Neuronal stem cell (in vitro differentiated cells): ENCODE results near the gene ADAM8.

Source experiments
- DNase-seq: peaks from one replicate; pipeline ENCODE4 v3.0.0-alpha.2; 2013; ENCODE audit warnings: low spot score
- H2AFZ ChIP-seq: one replicate; pipeline ENCODE4 v1.6.1; 2013; ENCODE audit warnings: mild to moderate bottlenecking, low read length, inconsistent platforms
- H2AK5ac ChIP-seq: 2 replicates; pipeline ENCODE4 v1.6.1; 2013; ENCODE audit warnings: low read depth, mild to moderate bottlenecking, inconsistent platforms, low read length, moderate library complexity, mixed read lengths
- H2BK120ac ChIP-seq: 2 replicates; pipeline ENCODE4 v1.6.1; 2013; ENCODE audit warnings: low read depth, mild to moderate bottlenecking, inconsistent platforms, low read length, moderate library complexity, mixed read lengths
- H2BK12ac ChIP-seq: one replicate; pipeline ENCODE4 v1.6.1; 2013; ENCODE audit warnings: low read length, inconsistent platforms
- H2BK15ac ChIP-seq: 2 replicates; pipeline ENCODE4 v1.6.1; 2013; ENCODE audit warnings: mild to moderate bottlenecking, low read length, inconsistent platforms, mixed read lengths
- H2BK5ac ChIP-seq: one replicate; pipeline ENCODE4 v1.6.1; 2013; ENCODE audit warnings: inconsistent platforms, mild to moderate bottlenecking, low read length, moderate library complexity
- H3K14ac ChIP-seq: one replicate; pipeline ENCODE4 v1.6.1; 2013; ENCODE audit warnings: low read length, inconsistent platforms
- H3K18ac ChIP-seq: 2 replicates; pipeline ENCODE4 v1.6.1; 2013; ENCODE audit warnings: low read length, inconsistent platforms
- H3K23ac ChIP-seq: 2 replicates; pipeline ENCODE4 v1.6.1; 2013; ENCODE audit warnings: low read depth, mild to moderate bottlenecking, mixed read lengths, low read length, inconsistent platforms; ENCODE audit not compliant: poor library complexity
- H3K27ac ChIP-seq: replicated peaks from 3 replicates; pipeline ENCODE4 v1.5.1; 2013; ENCODE audit warnings: low read length, inconsistent platforms
- H3K27me3 ChIP-seq, 3 experiments: 2 replicates each; pipeline ENCODE4 v1.6.1; 2013; ENCODE audit warnings: low read length in 3 of 3, mild to moderate bottlenecking in 2 of 3, inconsistent platforms in 1 of 3, low read depth in 1 of 3, mixed read lengths in 1 of 3, moderate library complexity in 1 of 3; ENCODE audit not compliant: control insufficient read depth in 3 of 3, insufficient read depth in 3 of 3
- H3K36me3 ChIP-seq, 2 donors: replicated peaks in 1 of 2; 2 replicates each; pipeline ENCODE4 v1.6.1; 2013; ENCODE audit warnings: low read length in 2 of 2; ENCODE audit not compliant: control insufficient read depth in 2 of 2, insufficient read depth in 2 of 2
- H3K4ac ChIP-seq: 2 replicates; pipeline ENCODE4 v1.6.1; 2013; ENCODE audit warnings: inconsistent platforms, mild to moderate bottlenecking, low read length, moderate library complexity
- H3K4me1 ChIP-seq, 2 donors: 1 replicate in 1 of 2; 2 replicates in 1 of 2; pipeline ENCODE4 v1.6.1; 2013; ENCODE audit warnings: low read length in 2 of 2, low read depth in 1 of 2; ENCODE audit not compliant: control insufficient read depth in 2 of 2, insufficient read depth in 1 of 2
- H3K4me2 ChIP-seq: one replicate; pipeline ENCODE4 v1.6.1; 2013; ENCODE audit warnings: mild to moderate bottlenecking, low read length, inconsistent platforms; ENCODE audit not compliant: insufficient read depth, poor library complexity, severe bottlenecking
- H3K4me3 ChIP-seq, 2 donors: 2 replicates each; pipeline ENCODE4 v1.5.1; 2013; ENCODE audit warnings: low read length in 2 of 2, mild to moderate bottlenecking in 2 of 2, inconsistent platforms in 1 of 2, moderate library complexity in 1 of 2
- H3K79me1 ChIP-seq: one replicate; pipeline ENCODE4 v1.6.1; 2013; ENCODE audit warnings: low read depth, mild to moderate bottlenecking, inconsistent platforms, low read length, moderate library complexity
- H3K9ac ChIP-seq: one replicate; pipeline ENCODE4 v1.6.1; 2013; ENCODE audit warnings: mild to moderate bottlenecking, low read depth, low read length, inconsistent platforms; ENCODE audit not compliant: poor library complexity
- H3K9me3 ChIP-seq, 2 donors: replicated peaks in 1 of 2; 2 replicates each; pipeline versions ENCODE3 to v1.6.1; 2013; ENCODE audit warnings: low read length in 2 of 2, mild to moderate bottlenecking in 2 of 2, inconsistent platforms in 1 of 2, low read depth in 1 of 2, mixed read lengths in 1 of 2, moderate library complexity in 1 of 2; ENCODE audit not compliant: control insufficient read depth in 2 of 2, insufficient read depth in 1 of 2
- H4K8ac ChIP-seq: one replicate; pipeline ENCODE4 v1.6.1; 2013; ENCODE audit warnings: low read depth, mild to moderate bottlenecking, inconsistent platforms, low read length, moderate library complexity
- H4K91ac ChIP-seq: one replicate; pipeline ENCODE4 v1.6.1; 2013; ENCODE audit warnings: low read length, low read depth, mild to moderate bottlenecking, inconsistent platforms; ENCODE audit not compliant: poor library complexity
- WGBS, 2 donors: extraction: QIAGEN DNeasy Blood & Tissue Kit; methylation state at CpG; one replicate each; pipeline ENCODE4 v1.1.7; 2013; ENCODE audit warnings: missing lambda C conversion rate in 2 of 2, mixed read lengths in 1 of 2; ENCODE audit not compliant: insufficient read length in 2 of 2, insufficient replicate concordance in 1 of 2; ENCODE audit errors: extremely low coverage in 2 of 2; 5-methylcytosine and 5-hydroxymethylcytosine counted together

The ADAM8 gene

DNA sequence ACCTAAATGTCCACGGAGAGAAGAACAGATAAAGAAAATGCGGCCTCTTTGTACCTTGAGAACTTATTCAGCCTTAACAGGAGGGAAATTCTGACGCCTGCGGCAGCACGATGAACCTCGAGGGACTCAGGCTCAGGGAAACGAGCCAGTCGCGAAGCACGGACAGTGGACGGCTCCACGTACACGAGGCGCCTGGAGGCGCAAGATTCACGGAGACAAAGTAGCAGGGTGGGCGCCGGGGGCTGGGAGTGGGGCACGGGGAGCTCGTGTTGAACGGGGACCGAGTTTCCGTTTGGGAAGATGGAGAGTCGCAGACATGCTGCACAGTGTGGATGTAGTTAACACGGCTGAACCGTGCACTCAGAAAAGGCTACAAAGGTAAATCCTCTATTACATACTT, 59.9 kb downstream of the ADAM8 start:
- H3K4me1 ChIP-seq: no peaks in the 10 kb centered on the region
- no peak overlapping the region for H4K91ac ChIP-seq
- H2BK5ac ChIP-seq: no peak overlapping the region
- H4K8ac ChIP-seq: no peak overlapping the region
- no peak overlapping the region for H3K14ac ChIP-seq
- peaks cover 0 to 5% of the 10 kb centered on the region in 2 donors for H3K36me3 ChIP-seq
- H3K27me3 ChIP-seq: peaks cover 0 to 29% (median 10%) of the 10 kb centered on the region in 3 experiments
- no peak overlapping the region for H2BK12ac ChIP-seq
- H3K4me2 ChIP-seq: no peak overlapping the region
- H3K79me1 ChIP-seq: no peaks in the 10 kb centered on the region
- H2AK5ac ChIP-seq: no peak overlapping the region
- no peak overlapping the region for H3K23ac ChIP-seq
- H3K4ac ChIP-seq: no peak overlapping the region
- DNase-seq: no peak
- no peak overlapping the region for H3K18ac ChIP-seq
- no peak overlapping the region for H2BK120ac ChIP-seq
- peaks cover 0 to 4% of the 10 kb centered on the region in 2 donors for H3K9me3 ChIP-seq
- H2AFZ ChIP-seq: no peak overlapping the region
- peak overlapping the region; percentile 30 for H3K9ac ChIP-seq
- H2BK15ac ChIP-seq: no peak overlapping the region
- H3K4me3 ChIP-seq: no peak overlapping the region
- H3K27ac ChIP-seq: no peak overlapping the region
- WGBS, 2 donors: no CpG with 5 or more reads among the region's 26 CpGs

GRCh38 chr10:133215586-133215985, 61.1 kb downstream of the ADAM8 start:
- H3K9me3 ChIP-seq: peaks cover 0 to 4% of the 10 kb centered on the region in 2 donors
- no peak overlapping the region for H3K4ac ChIP-seq
- peak overlapping the region; percentile 27 for H3K18ac ChIP-seq
- WGBS, 2 donors: no CpG with 5 or more reads among the region's 27 CpGs
- no peaks in the 10 kb centered on the region for H3K79me1 ChIP-seq
- DNase-seq: no peak
- H2AK5ac ChIP-seq: no peak overlapping the region
- H2AFZ ChIP-seq: no peak overlapping the region
- H4K8ac ChIP-seq: no peak overlapping the region
- H3K4me2 ChIP-seq: no peak overlapping the region
- no peak overlapping the region for H2BK5ac ChIP-seq
- no peak overlapping the region for H3K9ac ChIP-seq
- peaks cover 0 to 5% of the 10 kb centered on the region in 2 donors for H3K36me3 ChIP-seq
- H2BK12ac ChIP-seq: no peak overlapping the region
- H3K23ac ChIP-seq: peak overlapping the region; percentile 17
- H3K27me3 ChIP-seq: peaks cover 0 to 20% (median 6%) of the 10 kb centered on the region in 3 experiments
- H3K4me3 ChIP-seq: peak overlapping the region in 1 of 2 donors; percentile 63
- H3K4me1 ChIP-seq: no peaks in the 10 kb centered on the region
- peak overlapping the region; percentile 61 for H2BK120ac ChIP-seq
- no peak overlapping the region for H2BK15ac ChIP-seq
- H4K91ac ChIP-seq: no peak overlapping the region
- H3K14ac ChIP-seq: no peak overlapping the region
- H3K27ac ChIP-seq: no peak overlapping the region

DNA sequence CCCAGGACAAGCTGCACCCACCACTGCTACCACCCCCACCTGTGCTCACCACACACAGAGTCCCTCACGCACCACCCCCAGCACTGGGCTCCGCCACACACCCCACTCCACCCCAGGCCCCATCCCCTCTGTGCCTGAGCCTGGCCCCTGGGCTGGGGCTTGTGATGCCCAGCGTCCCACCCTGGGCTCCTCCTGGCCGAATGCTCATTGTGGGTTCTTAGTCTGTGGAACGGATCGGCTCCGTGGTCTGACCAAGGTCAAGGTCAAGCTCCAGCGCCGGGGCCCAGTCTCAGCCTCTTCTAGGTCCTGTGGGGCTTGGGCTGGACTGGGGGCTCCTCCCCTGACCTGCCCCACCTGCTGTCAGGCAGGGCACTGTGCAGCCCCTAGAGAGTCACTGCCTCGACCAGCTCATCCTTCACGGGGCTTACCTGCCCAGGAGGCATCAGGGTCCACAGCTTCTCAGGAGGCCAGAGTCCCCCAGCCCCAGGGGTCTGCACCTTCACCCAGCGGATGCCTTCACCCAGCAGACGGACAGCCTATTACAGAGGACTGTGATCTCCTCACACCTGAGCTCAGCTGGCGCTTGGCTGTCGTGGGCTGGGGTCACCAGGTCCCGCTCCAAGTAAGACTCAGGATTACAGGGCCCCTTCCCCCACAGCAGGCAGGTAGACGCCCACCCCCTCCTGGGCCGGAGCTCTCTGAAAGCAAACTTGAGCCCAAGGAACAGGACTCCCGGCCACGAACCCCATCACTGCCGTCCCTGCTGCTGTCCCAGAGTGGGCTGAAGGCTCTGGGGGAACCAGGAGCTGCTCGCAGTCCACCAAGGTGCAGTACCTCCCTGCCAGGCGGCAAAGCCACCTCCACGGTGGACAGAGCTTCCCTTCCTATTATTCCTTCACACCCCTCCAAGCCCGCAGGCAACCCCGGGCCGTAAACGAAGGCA, 61.9 kb downstream of the ADAM8 start:
- peak overlapping the region; percentile 54 for H2AK5ac ChIP-seq
- H4K91ac ChIP-seq: no peak overlapping the region
- no CpG with 5 or more reads among the region's 28 CpGs for WGBS, 2 donors
- peaks cover 0 to 5% of the 10 kb centered on the region in 2 donors for H3K36me3 ChIP-seq
- no peak overlapping the region for H3K9ac ChIP-seq
- no peak overlapping the region for H2BK15ac ChIP-seq
- peaks cover 0 to 18% (median 5%) of the 10 kb centered on the region in 3 experiments for H3K27me3 ChIP-seq
- no peak overlapping the region for H3K4me3 ChIP-seq
- peak overlapping the region; percentile 63 for H2BK120ac ChIP-seq
- H3K4me2 ChIP-seq: no peak overlapping the region
- no peaks in the 10 kb centered on the region for H3K4me1 ChIP-seq
- H3K18ac ChIP-seq: peak overlapping the region; percentile 35
- H3K4ac ChIP-seq: no peak overlapping the region
- H4K8ac ChIP-seq: no peak overlapping the region
- no peak overlapping the region for H3K27ac ChIP-seq
- no peak overlapping the region for H2BK12ac ChIP-seq
- H2BK5ac ChIP-seq: no peak overlapping the region
- peak overlapping the region; percentile 17 for H3K23ac ChIP-seq
- no peak overlapping the region for H2AFZ ChIP-seq
- H3K9me3 ChIP-seq: peaks cover 0 to 4% of the 10 kb centered on the region in 2 donors
- DNase-seq: no peak
- peak overlapping the region; percentile 94 for H3K14ac ChIP-seq
- H3K79me1 ChIP-seq: no peaks in the 10 kb centered on the region
